ENCODE results near the gene GM2A. TPM values are rescaled to one million over a fixed set of nuclear protein-coding genes. Genes with fewer than 3 reads are reported as not detected.

The GM2A gene
- total RNA-seq, 1 experiment from 2014 or later: 24.5 TPM

GRCh38 chr5:151221574-151221973, 31.4 kb upstream of the GM2A start:
- Histone ChIP-seq H3K27me3 (ENCODE audit: insufficient read depth, low read depth) (no peaks in the 10 kb centered on the region), H3K4me3 (no peak overlapping the region), H3K9me3 (ENCODE audit: insufficient read depth, low read depth) (no peaks in the 10 kb centered on the region), H4K20me1 (ENCODE audit: insufficient read depth) (no peaks in the 10 kb centered on the region), H3K27ac (no peak overlapping the region), H3K9me2 (ENCODE audit: insufficient read depth) (no peaks in the 10 kb centered on the region), H3K4me2 (no peak overlapping the region), H3K36me3 (ENCODE audit: low read depth) (no peaks in the 10 kb centered on the region), H3K4me1 (replicated peaks; ENCODE audit: insufficient read depth) (no peaks in the 10 kb centered on the region), H3F3A (ENCODE audit: insufficient read depth, low read depth) (no peaks in the 10 kb centered on the region), H3K79me2 (ENCODE audit: low read depth) (no peaks in the 10 kb centered on the region), H2AFZ (no peak overlapping the region)
- BruUV-seq (replicated peaks): no TSS peak
- CTCF ChIA-PET: interaction anchor here (0.6 kb wide), 1 partner anchor 285 kb away, joined by 3 read pairs; no protein-coding TSS in a partner anchor
- no peak for DNase-seq
- intact Hi-C loops (cut with micrococcal nuclease; ENCODE audit: unreplicated experiment): loop anchor here (5.0 kb wide), 1 partner anchor 89 kb away; no protein-coding TSS in a partner anchor
- no peak for TF ChIP-seq CTCF (conservative IDR thresholded peaks at IDR 0.05)
- no peak for TF ChIP-seq EZH2 (IDR thresholded peaks at IDR 0.05; ENCODE audit: low read depth)
- POLR2A ChIA-PET (ENCODE audit: unreplicated experiment): no interaction called here

- no peak overlapping the region for H3K27ac ChIP-seq
- H3F3A ChIP-seq (ENCODE audit: insufficient read depth, low read depth): no peaks in the 10 kb centered on the region
- H3K27me3 ChIP-seq (ENCODE audit: insufficient read depth, low read depth): no peaks in the 10 kb centered on the region
- H3K9me2 ChIP-seq (ENCODE audit: insufficient read depth): no peaks in the 10 kb centered on the region
- no TSS peak for BruUV-seq (replicated peaks)
- TF ChIP-seq CTCF (conservative IDR thresholded peaks at IDR 0.05) (no peak), EZH2 (IDR thresholded peaks at IDR 0.05; ENCODE audit: low read depth) (no peak)
- H3K36me3 ChIP-seq (ENCODE audit: low read depth): no peaks in the 10 kb centered on the region
- ChIA-PET POLR2A (ENCODE audit: unreplicated experiment) (no interaction called here), CTCF (no interaction called here)
- H3K4me1 ChIP-seq (replicated peaks; ENCODE audit: insufficient read depth): no peaks in the 10 kb centered on the region
- H4K20me1 ChIP-seq (ENCODE audit: insufficient read depth): no peaks in the 10 kb centered on the region
- 0 out of 2 replicates have a peak overlapping the region, but pooled peaks have one; percentile 87 for H3K4me2 ChIP-seq
- no peaks in the 10 kb centered on the region for H3K79me2 ChIP-seq (ENCODE audit: low read depth)
- H3K9me3 ChIP-seq (ENCODE audit: insufficient read depth, low read depth): no peaks in the 10 kb centered on the region
- no peak overlapping the region for H3K4me3 ChIP-seq
- intact Hi-C loops (cut with micrococcal nuclease; ENCODE audit: unreplicated experiment): loop anchor here (5.0 kb wide), 1 partner anchor 90 kb away; no protein-coding TSS in a partner anchor
- no peak overlapping the region for H2AFZ ChIP-seq
- no peak for DNase-seq
Observed at GRCh38 chr5:151222054-151222789, 30.8 kb upstream of the GM2A start.

- Histone ChIP-seq H3K27me3 (ENCODE audit: insufficient read depth, low read depth) (no peaks in the 10 kb centered on the region), H2AFZ (no peak overlapping the region), H3K27ac (no peak overlapping the region), H3K9me3 (ENCODE audit: insufficient read depth, low read depth) (no peaks in the 10 kb centered on the region), H3K36me3 (ENCODE audit: low read depth) (no peaks in the 10 kb centered on the region), H3K9me2 (ENCODE audit: insufficient read depth) (no peaks in the 10 kb centered on the region), H4K20me1 (ENCODE audit: insufficient read depth) (no peaks in the 10 kb centered on the region), H3K79me2 (ENCODE audit: low read depth) (no peaks in the 10 kb centered on the region), H3F3A (ENCODE audit: insufficient read depth, low read depth) (no peaks in the 10 kb centered on the region), H3K4me3 (peak overlapping the region; percentile 71; the same call in 1 of the 2 replicates), H3K4me1 (replicated peaks; ENCODE audit: insufficient read depth) (no peaks in the 10 kb centered on the region), H3K4me2 (peak overlapping the region; percentile 87)
- POLR2A ChIA-PET (ENCODE audit: unreplicated experiment): interaction anchor here (1.3 kb wide), 1 partner anchor 30 kb away, joined by 3 read pairs; no protein-coding TSS in a partner anchor
- no TSS peak for BruUV-seq (replicated peaks)
- intact Hi-C loops (cut with micrococcal nuclease; ENCODE audit: unreplicated experiment): loop anchor here (5.0 kb wide), 1 partner anchor 91 kb away; no protein-coding TSS in a partner anchor
- TF ChIP-seq EZH2 (IDR thresholded peaks at IDR 0.05; ENCODE audit: low read depth): no peak
- TF ChIP-seq CTCF (conservative IDR thresholded peaks at IDR 0.05): no peak
- no peak for DNase-seq
- CTCF ChIA-PET: no interaction called here
Observed at GRCh38 chr5:151222790-151223446, 30.1 kb upstream of the GM2A start.
